Measurements from ENCODE around the gene CLEC4G.

DNA sequence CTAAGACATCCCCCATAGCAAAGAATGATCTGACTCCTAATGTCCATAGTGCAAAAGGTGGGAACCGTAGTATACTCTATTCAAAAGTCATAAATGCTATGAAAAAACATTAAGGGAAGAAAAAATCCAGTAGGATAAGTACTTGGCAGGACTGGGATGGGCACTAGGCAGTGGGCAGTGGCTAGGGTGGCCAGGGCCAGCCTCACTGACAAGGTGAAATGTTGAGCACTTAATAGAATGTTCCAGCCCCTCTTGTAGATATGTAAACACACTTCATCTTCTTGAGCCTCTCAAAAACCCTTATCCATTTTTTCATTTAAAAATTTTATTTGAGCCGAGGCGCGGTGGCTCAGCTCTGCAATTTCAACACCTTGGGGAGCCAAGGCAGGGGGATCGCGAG, 1.5 kb upstream of the CLEC4G start:
- TF ChIP-seq, protein P1, sequence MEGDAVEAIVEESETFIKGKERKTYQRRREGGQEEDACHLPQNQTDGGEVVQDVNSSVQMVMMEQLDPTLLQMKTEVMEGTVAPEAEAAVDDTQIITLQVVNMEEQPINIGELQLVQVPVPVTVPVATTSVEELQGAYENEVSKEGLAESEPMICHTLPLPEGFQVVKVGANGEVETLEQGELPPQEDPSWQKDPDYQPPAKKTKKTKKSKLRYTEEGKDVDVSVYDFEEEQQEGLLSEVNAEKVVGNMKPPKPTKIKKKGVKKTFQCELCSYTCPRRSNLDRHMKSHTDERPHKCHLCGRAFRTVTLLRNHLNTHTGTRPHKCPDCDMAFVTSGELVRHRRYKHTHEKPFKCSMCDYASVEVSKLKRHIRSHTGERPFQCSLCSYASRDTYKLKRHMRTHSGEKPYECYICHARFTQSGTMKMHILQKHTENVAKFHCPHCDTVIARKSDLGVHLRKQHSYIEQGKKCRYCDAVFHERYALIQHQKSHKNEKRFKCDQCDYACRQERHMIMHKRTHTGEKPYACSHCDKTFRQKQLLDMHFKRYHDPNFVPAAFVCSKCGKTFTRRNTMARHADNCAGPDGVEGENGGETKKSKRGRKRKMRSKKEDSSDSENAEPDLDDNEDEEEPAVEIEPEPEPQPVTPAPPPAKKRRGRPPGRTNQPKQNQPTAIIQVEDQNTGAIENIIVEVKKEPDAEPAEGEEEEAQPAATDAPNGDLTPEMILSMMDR (IDR thresholded peaks at IDR 0.05), result no peak
- TF ChIP-seq POLR2A (IDR thresholded peaks at IDR 0.05), result no peak
